Prostate gland (tissue), 2 donors: ENCODE results near the gene SLC6A12.

Source experiments
- POLR2A ChIP-seq: fragments of 450-650 bp; IDR thresholded peaks from one replicate; pipeline ENCODE4 v1.6.1; 2016; ENCODE audit warnings: antibody characterized with exemption, mild to moderate bottlenecking
- POLR2AphosphoS5 ChIP-seq: sonication (generic); formaldehyde crosslinking; IDR thresholded peaks from one replicate; pipeline ENCODE4 v1.6.1; 2017; ENCODE audit warnings: antibody characterized with exemption
- TF ChIP-seq, protein P1 (sequence below), 4 experiments: fragments of 200-600 bp in 2 of 4; fragments of 450-650 bp in 2 of 4; sonication (generic) in 2 of 4; IDR thresholded peaks; 1 replicate in 3 of 4; 2 replicates in 1 of 4; pipeline ENCODE4 v1.5.1; 2016 to 2019; ENCODE audit warnings: antibody characterized with exemption in 4 of 4, mild to moderate bottlenecking in 2 of 4, moderate library complexity in 2 of 4

DNA sequence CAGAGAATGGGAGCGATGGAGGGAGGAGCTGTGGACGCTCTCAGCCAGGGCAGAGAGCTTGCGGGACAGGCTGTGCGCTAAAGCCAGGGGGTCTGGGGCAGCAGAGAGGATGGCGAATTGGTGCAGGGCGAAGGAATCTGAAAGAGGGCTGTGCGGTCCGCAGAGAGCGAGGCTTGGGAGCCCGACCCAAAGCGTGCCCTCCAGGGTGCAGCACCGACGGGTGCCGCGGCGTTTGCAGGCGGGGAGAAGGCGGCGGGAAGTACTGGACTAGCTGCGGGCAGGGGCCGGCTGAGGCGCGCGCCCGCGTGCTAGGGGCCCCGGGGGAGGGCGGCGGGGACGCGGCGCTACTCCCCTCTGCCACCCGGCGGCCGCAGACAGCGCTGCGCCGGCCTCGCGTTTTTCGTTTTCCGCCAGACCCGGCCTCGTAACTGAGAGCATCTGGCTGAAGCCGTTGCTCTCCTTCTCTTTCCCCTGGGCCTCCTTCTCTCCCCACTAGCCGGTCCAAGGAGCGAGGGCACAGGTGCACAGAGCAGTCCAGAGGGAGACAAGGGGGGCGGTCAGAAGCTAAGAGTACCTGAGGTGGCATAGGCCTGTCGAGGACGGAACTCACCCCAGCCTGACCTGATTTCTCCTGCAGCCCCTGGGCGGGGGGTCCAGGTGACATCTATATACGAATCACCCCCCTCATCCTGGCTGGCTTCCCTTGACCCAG is 24.9 kb downstream of the SLC6A12 start:
- TF ChIP-seq, protein P1, sequence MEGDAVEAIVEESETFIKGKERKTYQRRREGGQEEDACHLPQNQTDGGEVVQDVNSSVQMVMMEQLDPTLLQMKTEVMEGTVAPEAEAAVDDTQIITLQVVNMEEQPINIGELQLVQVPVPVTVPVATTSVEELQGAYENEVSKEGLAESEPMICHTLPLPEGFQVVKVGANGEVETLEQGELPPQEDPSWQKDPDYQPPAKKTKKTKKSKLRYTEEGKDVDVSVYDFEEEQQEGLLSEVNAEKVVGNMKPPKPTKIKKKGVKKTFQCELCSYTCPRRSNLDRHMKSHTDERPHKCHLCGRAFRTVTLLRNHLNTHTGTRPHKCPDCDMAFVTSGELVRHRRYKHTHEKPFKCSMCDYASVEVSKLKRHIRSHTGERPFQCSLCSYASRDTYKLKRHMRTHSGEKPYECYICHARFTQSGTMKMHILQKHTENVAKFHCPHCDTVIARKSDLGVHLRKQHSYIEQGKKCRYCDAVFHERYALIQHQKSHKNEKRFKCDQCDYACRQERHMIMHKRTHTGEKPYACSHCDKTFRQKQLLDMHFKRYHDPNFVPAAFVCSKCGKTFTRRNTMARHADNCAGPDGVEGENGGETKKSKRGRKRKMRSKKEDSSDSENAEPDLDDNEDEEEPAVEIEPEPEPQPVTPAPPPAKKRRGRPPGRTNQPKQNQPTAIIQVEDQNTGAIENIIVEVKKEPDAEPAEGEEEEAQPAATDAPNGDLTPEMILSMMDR (IDR thresholded peaks at IDR 0.05) = peak; percentile 42 to 86 (median 62)
- TF ChIP-seq POLR2AphosphoS5 (no peak), POLR2A (no peak)
